ENCODE measurements around the gene PAX2.

Gene PAX2

GRCh38 chr10:100750291-100751210 lies 5.2 kb downstream of the PAX2 start:
- H3K4me3 ChIP-seq (ENCODE audit: low read length), result no peak overlapping the region
- no peak for DNase-seq (ENCODE audit: low read depth)
- TF ChIP-seq, protein P1, sequence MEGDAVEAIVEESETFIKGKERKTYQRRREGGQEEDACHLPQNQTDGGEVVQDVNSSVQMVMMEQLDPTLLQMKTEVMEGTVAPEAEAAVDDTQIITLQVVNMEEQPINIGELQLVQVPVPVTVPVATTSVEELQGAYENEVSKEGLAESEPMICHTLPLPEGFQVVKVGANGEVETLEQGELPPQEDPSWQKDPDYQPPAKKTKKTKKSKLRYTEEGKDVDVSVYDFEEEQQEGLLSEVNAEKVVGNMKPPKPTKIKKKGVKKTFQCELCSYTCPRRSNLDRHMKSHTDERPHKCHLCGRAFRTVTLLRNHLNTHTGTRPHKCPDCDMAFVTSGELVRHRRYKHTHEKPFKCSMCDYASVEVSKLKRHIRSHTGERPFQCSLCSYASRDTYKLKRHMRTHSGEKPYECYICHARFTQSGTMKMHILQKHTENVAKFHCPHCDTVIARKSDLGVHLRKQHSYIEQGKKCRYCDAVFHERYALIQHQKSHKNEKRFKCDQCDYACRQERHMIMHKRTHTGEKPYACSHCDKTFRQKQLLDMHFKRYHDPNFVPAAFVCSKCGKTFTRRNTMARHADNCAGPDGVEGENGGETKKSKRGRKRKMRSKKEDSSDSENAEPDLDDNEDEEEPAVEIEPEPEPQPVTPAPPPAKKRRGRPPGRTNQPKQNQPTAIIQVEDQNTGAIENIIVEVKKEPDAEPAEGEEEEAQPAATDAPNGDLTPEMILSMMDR (conservative IDR thresholded peaks at IDR 0.05; ENCODE audit: low read depth, low read length), result no peak

- TF ChIP-seq, protein P1 (conservative IDR thresholded peaks at IDR 0.05; ENCODE audit: low read depth, low read length), result no peak
- DNase-seq (ENCODE audit: low read depth), result no peak
- H3K4me3 ChIP-seq (ENCODE audit: low read length), result no peak overlapping the region
Observed at GRCh38 chr10:100751211-100751933, 6.0 kb downstream of the PAX2 start.

GRCh38 chr10:100755821-100756220 lies 10.4 kb downstream of the PAX2 start:
- TF ChIP-seq, protein P1 (conservative IDR thresholded peaks at IDR 0.05; ENCODE audit: low read depth, low read length), result no peak
- no peak for DNase-seq (ENCODE audit: low read depth)
- H3K4me3 ChIP-seq (ENCODE audit: low read length), result no peak overlapping the region

DNA sequence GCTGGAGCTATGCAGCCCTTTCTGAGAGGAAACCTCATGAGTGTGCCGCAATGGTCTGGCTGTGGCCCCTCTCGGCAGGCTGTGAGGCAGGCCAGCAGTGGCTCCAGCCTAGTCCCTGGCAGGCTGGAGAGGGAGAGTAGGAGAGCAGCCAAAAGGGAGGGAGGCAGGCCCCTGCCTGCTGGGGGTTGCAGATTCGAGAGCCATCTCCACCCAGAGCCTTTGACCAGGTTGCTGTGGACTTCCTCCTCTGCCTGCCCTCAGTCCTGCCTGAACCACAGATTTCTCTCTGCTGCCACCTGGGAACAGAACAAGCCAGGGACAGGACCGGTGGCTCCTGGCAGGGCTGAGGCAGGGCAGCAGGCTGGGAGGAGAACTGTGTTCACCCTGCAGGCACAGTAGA lies 13.9 kb downstream of the PAX2 start:
- no peak overlapping the region for H3K4me3 ChIP-seq (ENCODE audit: low read length)
- TF ChIP-seq, protein P1 (conservative IDR thresholded peaks at IDR 0.05; ENCODE audit: low read depth, low read length), result no peak
- DNase-seq (ENCODE audit: low read depth), result no peak

GRCh38 chr10:100760726-100761125 lies 15.3 kb downstream of the PAX2 start:
- TF ChIP-seq, protein P1 (conservative IDR thresholded peaks at IDR 0.05; ENCODE audit: low read depth, low read length), result no peak
- H3K4me3 ChIP-seq (ENCODE audit: low read length), result no peak overlapping the region
- no peak for DNase-seq (ENCODE audit: low read depth)

DNA sequence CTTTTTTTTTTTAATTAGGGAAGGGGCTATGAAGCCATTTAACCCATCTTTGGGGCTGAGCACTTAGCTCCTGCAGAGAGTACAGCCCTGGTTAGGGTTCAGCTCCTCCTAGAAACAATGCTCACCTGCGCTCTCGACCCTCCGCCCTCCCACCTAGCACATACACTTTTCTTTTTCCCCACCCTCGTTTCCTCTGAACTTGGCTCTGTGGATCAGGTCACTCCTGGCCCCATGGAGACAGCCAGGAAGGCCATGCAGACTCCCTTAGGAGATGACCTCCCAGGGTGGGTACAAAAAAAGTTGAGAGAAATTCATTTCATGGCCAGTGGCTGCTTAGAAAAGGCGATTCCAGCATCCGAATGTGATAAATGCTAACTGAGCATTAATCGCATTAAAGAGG lies 15.8 kb downstream of the PAX2 start:
- TF ChIP-seq, protein P1 (conservative IDR thresholded peaks at IDR 0.05; ENCODE audit: low read depth, low read length), result no peak
- no peak for DNase-seq (ENCODE audit: low read depth)
- H3K4me3 ChIP-seq (ENCODE audit: low read length), result no peak overlapping the region

All from retinal pigment epithelial cell (primary cell).